Activated naive CD8-positive, alpha-beta T cell (primary cell): Measurements from ENCODE around the gene TM9SF4.
"Not testable (repeated sequence)": the region's sequence is repeated elsewhere in the genome, so short reads cannot be mapped to it uniquely, and the experiment has no call there.

Experiments used
- H3K27ac Mint-ChIP-seq: one replicate; pipeline ENCODE4 v1.8.0; 2021; ENCODE audit warnings: mixed read lengths
- H3K27me3 Mint-ChIP-seq: one replicate; pipeline ENCODE4 v1.8.0; 2021; ENCODE audit warnings: mixed read lengths
- H3K36me3 Mint-ChIP-seq: one replicate; pipeline ENCODE4 v1.8.0; 2021; ENCODE audit warnings: mixed read lengths
- H3K4me1 Mint-ChIP-seq: one replicate; pipeline ENCODE4 v1.8.0; 2021; ENCODE audit warnings: low read depth, mixed read lengths
- H3K4me3 Mint-ChIP-seq: one replicate; pipeline ENCODE4 v1.8.0; 2021; ENCODE audit warnings: mild to moderate bottlenecking, mixed read lengths
- H3K9me3 Mint-ChIP-seq: one replicate; pipeline ENCODE4 v1.8.0; 2021; ENCODE audit warnings: low read depth, mixed read lengths

TM9SF4 gene

GRCh38 chr20:32113591-32114260 lies 4.2 kb downstream of the TM9SF4 start:
- no peak overlapping the region for H3K4me3 Mint-ChIP-seq
- H3K4me1 Mint-ChIP-seq, result peaks cover 68% of the 10 kb centered on the region
- H3K27ac Mint-ChIP-seq, result no peak overlapping the region
- no peaks in the 10 kb centered on the region for H3K9me3 Mint-ChIP-seq
- peaks cover 3% of the 10 kb centered on the region for H3K36me3 Mint-ChIP-seq
- H3K27me3 Mint-ChIP-seq, result no peaks in the 10 kb centered on the region

DNA sequence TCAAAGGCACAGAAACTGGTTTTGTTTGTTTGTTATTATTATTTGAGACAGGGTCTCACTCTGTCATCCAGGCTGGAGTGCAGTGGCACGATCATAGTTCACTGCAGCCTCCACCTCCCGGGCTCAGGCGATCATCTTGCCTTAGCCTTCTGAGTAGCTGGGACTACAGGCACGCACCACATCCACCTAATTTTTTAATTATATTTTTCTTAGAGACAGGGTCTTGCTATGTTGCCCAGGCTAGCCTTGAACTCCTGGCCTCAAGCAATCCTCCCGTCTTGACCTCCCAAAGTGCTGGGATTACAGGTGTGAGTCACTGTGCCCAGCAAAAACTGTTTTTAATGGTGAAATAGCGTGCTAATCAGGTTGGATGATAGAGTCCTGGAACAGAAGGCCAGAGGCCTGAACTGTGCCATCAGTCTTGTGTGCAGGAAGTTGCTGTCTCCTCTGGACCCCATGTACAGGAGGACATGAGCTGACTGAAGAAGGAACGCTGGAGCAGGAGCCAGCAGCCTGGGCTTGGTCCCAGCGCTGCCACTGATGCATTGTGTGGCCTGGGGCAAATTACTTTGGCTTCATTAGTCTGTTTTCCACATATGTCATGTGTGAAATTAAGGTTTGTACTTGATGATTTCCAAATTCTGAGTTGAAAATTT lies 4.9 kb downstream of the TM9SF4 start:
- Mint-ChIP-seq H3K36me3 (peaks cover 3% of the 10 kb centered on the region), H3K27ac (peak overlapping the region; percentile 61), H3K4me1 (peaks cover 70% of the 10 kb centered on the region), H3K27me3 (no peaks in the 10 kb centered on the region), H3K4me3 (no peak overlapping the region), H3K9me3 (no peaks in the 10 kb centered on the region)

- no peaks in the 10 kb centered on the region for H3K9me3 Mint-ChIP-seq
- peaks cover 68% of the 10 kb centered on the region for H3K4me1 Mint-ChIP-seq
- H3K4me3 Mint-ChIP-seq, result no peak overlapping the region
- H3K36me3 Mint-ChIP-seq, result peaks cover 3% of the 10 kb centered on the region
- H3K27ac Mint-ChIP-seq, result no peak overlapping the region
- no peaks in the 10 kb centered on the region for H3K27me3 Mint-ChIP-seq
Observed at GRCh38 chr20:32115211-32115767, 5.8 kb downstream of the TM9SF4 start.

GRCh38 chr20:32116079-32116521 lies 6.6 kb downstream of the TM9SF4 start:
- H3K4me3 Mint-ChIP-seq, result no peak overlapping the region
- peaks cover 65% of the 10 kb centered on the region for H3K4me1 Mint-ChIP-seq
- H3K36me3 Mint-ChIP-seq, result peaks cover 3% of the 10 kb centered on the region
- H3K9me3 Mint-ChIP-seq, result no peaks in the 10 kb centered on the region
- H3K27ac Mint-ChIP-seq, result no peak overlapping the region
- no peaks in the 10 kb centered on the region for H3K27me3 Mint-ChIP-seq

- not testable (repeated sequence) for H3K4me3 Mint-ChIP-seq, H3K27ac Mint-ChIP-seq, H3K36me3 Mint-ChIP-seq, H3K9me3 Mint-ChIP-seq, H3K27me3 Mint-ChIP-seq
- peaks cover 58% of the 10 kb centered on the region for H3K4me1 Mint-ChIP-seq
Observed at GRCh38 chr20:32116796-32117195, 7.3 kb downstream of the TM9SF4 start.

GRCh38 chr20:32118427-32118826 lies 8.9 kb downstream of the TM9SF4 start:
- peaks cover 49% of the 10 kb centered on the region for H3K4me1 Mint-ChIP-seq
- not testable (repeated sequence) for H3K9me3 Mint-ChIP-seq

GRCh38 chr20:32119734-32120133 lies 10.2 kb downstream of the TM9SF4 start:
- H3K4me3 Mint-ChIP-seq, result no peak overlapping the region
- H3K36me3 Mint-ChIP-seq, result no peaks in the 10 kb centered on the region
- H3K4me1 Mint-ChIP-seq, result peaks cover 41% of the 10 kb centered on the region
- H3K9me3 Mint-ChIP-seq, result no peaks in the 10 kb centered on the region
- no peak overlapping the region for H3K27ac Mint-ChIP-seq
- no peaks in the 10 kb centered on the region for H3K27me3 Mint-ChIP-seq

More at GRCh38 chr20:32118427-32118826, 8.9 kb downstream of the TM9SF4 start:
- H3K4me3 Mint-ChIP-seq, H3K27me3 Mint-ChIP-seq, H3K27ac Mint-ChIP-seq, H3K36me3 Mint-ChIP-seq: not testable (repeated sequence)

GRCh38 chr20:32121908-32122307 lies 12.4 kb downstream of the TM9SF4 start:
- H3K4me3 Mint-ChIP-seq, H3K27me3 Mint-ChIP-seq, H3K9me3 Mint-ChIP-seq, H3K36me3 Mint-ChIP-seq, H3K27ac Mint-ChIP-seq: not testable (repeated sequence)
- H3K4me1 Mint-ChIP-seq, result peaks cover 23% of the 10 kb centered on the region

DNA sequence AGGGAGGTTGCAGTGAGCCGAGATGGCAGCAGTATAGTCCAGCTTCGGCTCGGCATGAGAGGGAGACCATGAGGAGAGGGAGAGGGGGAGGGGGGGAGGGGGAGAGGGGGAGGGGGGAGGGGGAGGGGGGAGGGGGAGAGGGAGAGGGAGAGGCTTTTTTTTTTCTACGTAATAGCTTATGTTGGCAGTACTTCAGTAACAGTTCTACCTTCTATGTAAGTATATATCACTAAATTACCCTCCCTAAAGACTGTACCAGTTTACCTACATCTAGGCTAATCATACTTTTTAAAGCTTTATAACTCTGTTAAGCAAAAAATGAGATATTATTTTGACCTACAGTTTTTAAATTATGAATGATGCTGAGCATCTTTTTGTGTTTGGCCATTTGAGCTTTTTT lies 13.6 kb downstream of the TM9SF4 start:
- H3K9me3 Mint-ChIP-seq, result no peaks in the 10 kb centered on the region
- H3K27me3 Mint-ChIP-seq, result no peaks in the 10 kb centered on the region
- H3K4me3 Mint-ChIP-seq, result no peak overlapping the region
- H3K4me1 Mint-ChIP-seq, result peaks cover 15% of the 10 kb centered on the region
- H3K27ac Mint-ChIP-seq, result no peak overlapping the region
- no peaks in the 10 kb centered on the region for H3K36me3 Mint-ChIP-seq

- Mint-ChIP-seq H3K27me3 (no peaks in the 10 kb centered on the region), H3K4me3 (no peak overlapping the region), H3K27ac (no peak overlapping the region), H3K36me3 (no peaks in the 10 kb centered on the region), H3K4me1 (peaks cover 11% of the 10 kb centered on the region), H3K9me3 (no peaks in the 10 kb centered on the region)
Observed at GRCh38 chr20:32124916-32125454, 15.5 kb downstream of the TM9SF4 start.

DNA sequence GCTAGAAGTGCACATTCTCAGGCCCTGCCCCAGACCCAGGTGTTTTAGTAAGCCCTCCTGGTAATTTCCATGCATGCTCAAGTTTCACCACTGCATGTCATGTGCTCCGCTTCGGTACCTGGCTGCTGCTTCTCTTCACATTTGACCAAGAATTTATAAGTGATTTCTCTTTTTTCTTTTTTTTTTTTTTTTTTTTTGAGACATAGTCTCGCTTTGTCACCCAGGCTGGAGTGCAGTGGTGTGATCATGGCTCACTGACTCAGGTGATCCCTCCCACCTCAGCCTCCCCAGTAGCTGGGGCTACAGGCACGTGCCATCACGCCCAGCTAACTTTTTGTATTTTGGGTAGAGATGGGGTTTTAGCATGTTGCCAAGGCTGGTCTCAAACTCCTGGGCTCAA lies 16.0 kb downstream of the TM9SF4 start:
- Mint-ChIP-seq H3K36me3 (peaks cover 2% of the 10 kb centered on the region), H3K27ac (no peak overlapping the region), H3K27me3 (no peaks in the 10 kb centered on the region), H3K9me3 (no peaks in the 10 kb centered on the region), H3K4me1 (peaks cover 13% of the 10 kb centered on the region), H3K4me3 (no peak overlapping the region)

DNA sequence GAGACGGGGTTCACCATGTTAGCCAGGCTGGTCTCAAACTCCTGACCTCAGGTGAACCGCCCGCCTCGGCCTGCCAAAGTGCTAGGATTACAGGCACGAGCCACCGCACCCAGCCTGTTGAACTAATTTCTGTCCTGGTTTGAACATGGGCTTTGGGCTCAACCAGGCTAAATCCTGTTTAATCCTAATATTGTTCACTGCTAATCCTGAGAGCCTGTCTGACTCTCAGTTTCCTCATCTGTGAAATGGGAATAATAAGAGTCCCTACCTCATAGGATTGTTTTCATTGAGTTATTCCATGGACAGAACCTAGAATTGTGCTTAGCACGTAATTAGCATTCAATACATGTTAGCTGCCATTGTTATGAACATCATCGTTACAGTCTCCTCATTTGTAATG lies 17.4 kb downstream of the TM9SF4 start:
- H3K4me1 Mint-ChIP-seq, result peaks cover 18% of the 10 kb centered on the region
- no peaks in the 10 kb centered on the region for H3K27me3 Mint-ChIP-seq
- no peaks in the 10 kb centered on the region for H3K9me3 Mint-ChIP-seq
- no peak overlapping the region for H3K27ac Mint-ChIP-seq
- peaks cover 2% of the 10 kb centered on the region for H3K36me3 Mint-ChIP-seq
- no peak overlapping the region for H3K4me3 Mint-ChIP-seq

GRCh38 chr20:32127347-32127746 lies 17.8 kb downstream of the TM9SF4 start:
- Mint-ChIP-seq H3K9me3 (no peaks in the 10 kb centered on the region), H3K27me3 (no peaks in the 10 kb centered on the region), H3K4me1 (peaks cover 21% of the 10 kb centered on the region), H3K4me3 (no peak overlapping the region), H3K36me3 (peaks cover 2% of the 10 kb centered on the region), H3K27ac (no peak overlapping the region)

DNA sequence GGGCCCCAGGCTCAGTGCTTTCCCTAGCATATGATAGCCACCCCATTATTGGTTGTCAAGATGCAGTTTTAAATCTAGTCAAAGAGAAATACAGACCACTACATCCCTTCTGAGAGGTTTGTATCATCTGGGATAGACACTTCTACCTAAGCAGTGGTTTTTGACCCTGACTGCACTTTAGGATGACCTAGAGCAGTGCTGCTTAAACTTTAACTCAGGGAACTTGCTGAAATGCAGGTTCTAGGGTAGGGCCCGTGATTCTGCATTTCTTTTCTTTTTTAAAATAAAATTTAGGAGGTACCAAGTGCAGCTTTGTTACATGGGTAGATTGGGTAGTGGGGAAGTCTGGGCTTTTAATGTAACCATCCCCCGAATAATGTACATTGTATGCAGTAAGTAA lies 18.7 kb downstream of the TM9SF4 start:
- peaks cover 3% of the 10 kb centered on the region for H3K36me3 Mint-ChIP-seq
- no peak overlapping the region for H3K4me3 Mint-ChIP-seq
- no peaks in the 10 kb centered on the region for H3K27me3 Mint-ChIP-seq
- H3K9me3 Mint-ChIP-seq, result no peaks in the 10 kb centered on the region
- peaks cover 22% of the 10 kb centered on the region for H3K4me1 Mint-ChIP-seq
- H3K27ac Mint-ChIP-seq, result no peak overlapping the region

GRCh38 chr20:32129863-32130262 lies 20.3 kb downstream of the TM9SF4 start:
- Mint-ChIP-seq H3K4me3 (no peak overlapping the region), H3K27ac (no peak overlapping the region), H3K36me3 (peaks cover 6% of the 10 kb centered on the region), H3K27me3 (no peaks in the 10 kb centered on the region), H3K9me3 (no peaks in the 10 kb centered on the region), H3K4me1 (peaks cover 19% of the 10 kb centered on the region)
